Adrenal gland (tissue), 12 donors: ENCODE results near the gene GLIPR2. TPM values are rescaled to one million over a fixed set of nuclear protein-coding genes. Genes with fewer than 3 reads are reported as not detected.

ENCODE experiments used
- DNase-seq, 7 donors: peaks; one replicate each; pipeline ENCODE4 v3.0.0-alpha.2; 2019 to 2020
- H3K27ac ChIP-seq, 5 donors: fragments of 200-600 bp; sonication (generic) in 4 of 5; 1 replicate in 3 of 5; 2 replicates in 2 of 5; pipeline versions ENCODE4 v1.5.1 to v1.8.0; 2016 to 2020; ENCODE audit warnings: mild to moderate bottlenecking in 1 of 5
- H3K27me3 ChIP-seq: fragments of 200-600 bp; 2 replicates; pipeline ENCODE4 v1.8.0; 2021
- H3K36me3 ChIP-seq, 2 donors: fragments of 200-600 bp; replicated peaks in 1 of 2; 1 replicate in 1 of 2; 2 replicates in 1 of 2; pipeline versions ENCODE4 v1.5.1 to v1.8.0; 2018 to 2022
- H3K4me1 ChIP-seq, 2 donors: fragments of 200-600 bp; replicated peaks in 1 of 2; 1 replicate in 1 of 2; 2 replicates in 1 of 2; pipeline versions ENCODE4 v1.5.1 to v1.8.0; 2018 to 2021
- H3K4me3 ChIP-seq, 4 donors: fragments of 200-600 bp; sonication (generic) in 3 of 4; one replicate each; pipeline ENCODE4 v1.5.1; 2016 to 2018
- H3K9me3 ChIP-seq, 3 donors: fragments of 200-600 bp; sonication (generic) in 1 of 3; replicated peaks in 1 of 3; 1 replicate in 2 of 3; 2 replicates in 1 of 3; pipeline versions ENCODE4 v1.5.1 to v1.8.0; 2016 to 2021
- POLR2A ChIP-seq, 2 donors: fragments of 450-650 bp; IDR thresholded peaks; one replicate each; pipeline ENCODE4 v1.6.1; 2017; ENCODE audit warnings: antibody characterized with exemption in 2 of 2, mild to moderate bottlenecking in 2 of 2, moderate library complexity in 1 of 2
- WGBS, 4 donors: extraction: QIAGEN DNeasy Blood & Tissue Kit in 2 of 4; methylation state at CpG; one replicate each; pipeline versions ENCODE4 v1.1.5 to v1.1.7; 2013 to 2017; 5-methylcytosine and 5-hydroxymethylcytosine counted together
- intact Hi-C, 2 donors: fragments of 100-400 bp; cut with DNase I; formaldehyde crosslinking; loops; one replicate each; pipeline versions ENCODE4 v1.14.1 to v1.15.0; 2022 to 2023
- polyA plus RNA-seq, 3 donors: library from polyadenylated mRNA; stranded (reverse); fragments of 200-250 nt in 2 of 3; fragments of 350-450 nt in 1 of 3; fragmentation: Illumina TruSeq in 1 of 3; extraction: RNeasy Lipid Tissue Mini Kit (QIAGEN cat#74804) in 1 of 3; gene quantifications; one replicate each; pipeline ENCODE4 v1.2.3, GENCODE V29; 2013 to 2014
- total RNA-seq, 9 donors: library from RNA; depleted of rRNA in 4 of 9; stranded (reverse); fragments of >200 nt in 4 of 9; fragments of 120-200 nt in 1 of 9; fragmentation: NEBNext Ultra II Directional in 1 of 9; extraction: Animal tissue kit (Norgen Biotek cat#: 25700) in 1 of 9; gene quantifications; one replicate each; pipeline versions ENCODE4 v1.1.0 to v1.2.4, GENCODE V29; 2013 to 2023
- TF ChIP-seq, protein P1 (sequence below), 6 experiments: fragments of 450-650 bp in 4 of 6; fragments of 200-600 bp in 2 of 6; sonication (generic) in 1 of 6; IDR thresholded peaks; 1 replicate in 5 of 6; 2 replicates in 1 of 6; pipeline versions ENCODE4 v1.5.1 to v1.8.0; 2016 to 2021; ENCODE audit warnings: antibody characterized with exemption in 6 of 6, mild to moderate bottlenecking in 2 of 6, moderate library complexity in 1 of 6
- donor health status: healthy with polysubstance abuse.
- donor health status: Bipolar disorder and iron deficiency.
- donor health status: DM: yes; HTN: yes; CAD: no.
- donor health status: DM: no; HTN: no; CAD: no.
- donor health status: DM: no; HTN: no; CAD: no.
- donor health status: DM: yes; HTN: yes; CAD: no.

Gene GLIPR2
- total and polyA plus RNA-seq, 12 donors: 16.1 to 56.3 (median 33.5) TPM

DNA sequence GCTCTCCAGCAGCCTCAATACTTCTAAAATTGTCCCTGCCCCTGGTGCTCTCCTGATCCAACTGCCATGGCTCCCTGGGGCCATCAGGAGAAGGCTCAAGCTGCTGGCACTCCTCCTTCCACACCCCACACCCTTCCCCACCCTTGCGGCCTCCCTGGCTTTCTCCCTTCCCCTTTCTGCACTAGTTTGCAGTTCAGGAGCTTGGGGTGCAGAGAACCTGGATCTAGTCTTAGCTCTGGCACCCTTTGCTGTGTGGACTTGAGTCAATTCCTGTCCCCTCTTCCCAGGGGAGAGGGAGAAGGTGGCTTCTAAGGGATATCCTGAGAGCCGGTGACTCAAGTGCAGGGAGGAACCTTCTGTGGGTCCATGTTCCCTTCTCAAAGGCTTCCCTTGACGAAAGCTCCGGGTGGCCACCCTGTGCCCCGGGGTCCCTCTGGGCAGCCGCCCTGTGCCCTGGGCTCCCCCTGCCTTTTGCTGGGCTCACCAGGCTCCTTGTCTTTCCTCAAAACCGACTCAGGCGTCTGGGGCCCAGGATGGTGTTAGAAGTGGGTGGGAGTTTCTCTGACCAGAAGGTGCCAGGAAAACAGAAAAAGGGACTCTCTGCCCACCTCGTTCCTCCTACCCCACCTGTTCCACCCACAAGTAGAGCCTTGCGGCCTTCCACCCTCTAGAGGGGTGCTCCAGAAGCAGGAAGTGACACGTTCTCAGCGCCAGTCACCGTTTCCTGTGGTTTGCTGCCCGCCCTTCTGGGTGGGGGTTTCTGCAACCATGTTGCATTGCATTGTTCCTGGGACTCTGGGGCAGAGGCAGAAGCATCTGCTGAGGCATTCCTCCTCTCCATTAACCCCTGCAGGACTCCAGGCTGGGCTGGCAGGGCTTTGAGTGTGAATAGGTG lies 15.0 kb downstream of the GLIPR2 start:
- peaks cover 15 to 41% of the 10 kb centered on the region in 2 donors for H3K4me1 ChIP-seq
- WGBS, 4 donors: 69 to 82% (median 79%) methylated on average over 13 to 14 of the region's 14 CpGs

DNA sequence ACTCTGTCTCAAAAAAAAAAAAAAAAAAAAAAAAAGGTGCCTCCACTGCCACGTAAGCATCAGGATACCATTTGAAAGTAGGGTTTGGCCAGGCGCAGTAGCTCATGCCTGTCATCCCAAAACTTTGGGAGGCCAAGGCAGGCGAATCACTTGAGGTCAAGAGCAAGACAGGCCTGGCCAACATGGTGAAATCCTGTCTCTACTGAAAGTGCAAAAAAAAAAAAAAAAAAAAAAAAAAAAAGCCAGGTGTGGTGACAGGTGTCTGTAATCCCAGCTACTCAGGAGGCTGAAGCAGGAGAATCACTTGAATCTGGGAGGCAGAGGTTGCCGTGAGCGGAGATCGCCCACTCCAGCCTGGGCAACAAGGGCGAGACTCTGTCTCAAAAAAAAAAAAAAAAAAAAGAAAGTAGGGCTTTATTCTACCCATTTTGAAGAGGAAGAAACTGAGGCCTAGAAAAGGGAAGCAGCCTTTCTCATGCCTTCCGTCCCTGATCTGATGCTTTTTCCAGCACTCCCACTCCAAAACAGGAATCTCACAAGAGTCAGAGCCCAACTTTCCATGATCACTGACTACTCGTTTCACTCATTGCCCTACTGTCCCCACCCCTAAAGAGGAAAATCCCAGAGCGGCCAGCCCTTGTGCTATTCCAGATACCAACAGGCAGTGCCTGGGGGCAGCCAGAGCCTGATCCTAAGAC lies 16.4 kb downstream of the GLIPR2 start:
- Histone ChIP-seq H3K4me1 (peaks cover 15 to 39% of the 10 kb centered on the region in 2 donors), H3K27ac (peak overlapping the region in 1 of 5 donors; percentile 30), H3K4me3 (no peak overlapping the region), H3K36me3 (no peaks in the 10 kb centered on the region), H3K27me3 (no peaks in the 10 kb centered on the region), H3K9me3 (no peaks in the 10 kb centered on the region)
- no peak for TF ChIP-seq POLR2A (IDR thresholded peaks at IDR 0.05)
- TF ChIP-seq, protein P1, sequence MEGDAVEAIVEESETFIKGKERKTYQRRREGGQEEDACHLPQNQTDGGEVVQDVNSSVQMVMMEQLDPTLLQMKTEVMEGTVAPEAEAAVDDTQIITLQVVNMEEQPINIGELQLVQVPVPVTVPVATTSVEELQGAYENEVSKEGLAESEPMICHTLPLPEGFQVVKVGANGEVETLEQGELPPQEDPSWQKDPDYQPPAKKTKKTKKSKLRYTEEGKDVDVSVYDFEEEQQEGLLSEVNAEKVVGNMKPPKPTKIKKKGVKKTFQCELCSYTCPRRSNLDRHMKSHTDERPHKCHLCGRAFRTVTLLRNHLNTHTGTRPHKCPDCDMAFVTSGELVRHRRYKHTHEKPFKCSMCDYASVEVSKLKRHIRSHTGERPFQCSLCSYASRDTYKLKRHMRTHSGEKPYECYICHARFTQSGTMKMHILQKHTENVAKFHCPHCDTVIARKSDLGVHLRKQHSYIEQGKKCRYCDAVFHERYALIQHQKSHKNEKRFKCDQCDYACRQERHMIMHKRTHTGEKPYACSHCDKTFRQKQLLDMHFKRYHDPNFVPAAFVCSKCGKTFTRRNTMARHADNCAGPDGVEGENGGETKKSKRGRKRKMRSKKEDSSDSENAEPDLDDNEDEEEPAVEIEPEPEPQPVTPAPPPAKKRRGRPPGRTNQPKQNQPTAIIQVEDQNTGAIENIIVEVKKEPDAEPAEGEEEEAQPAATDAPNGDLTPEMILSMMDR (IDR thresholded peaks at IDR 0.05): no peak
- intact Hi-C loops: no loop called here
- 92 to 94% (median 93%) methylated on average over 10 of the region's 10 CpGs for whole genome bisulfite sequencing, 4 donors
- DNase-seq: no peak

More for the DNA sequence above, 15.0 kb downstream of the GLIPR2 start:
- no peaks in the 10 kb centered on the region for H3K27me3 ChIP-seq
- H3K36me3 ChIP-seq: no peaks in the 10 kb centered on the region
- no peak overlapping the region for H3K4me3 ChIP-seq
- no peaks in the 10 kb centered on the region for H3K9me3 ChIP-seq
- intact Hi-C loops: no loop called here
- DNase-seq: peak in 6 of 7 donors; percentile 47 to 74 (median 58)
- H3K27ac ChIP-seq: peak overlapping the region in 2 of 5 donors; percentile 47 to 75
- TF ChIP-seq POLR2A (IDR thresholded peaks at IDR 0.05): no peak
- TF ChIP-seq, protein P1 (IDR thresholded peaks at IDR 0.05): no peak

DNA sequence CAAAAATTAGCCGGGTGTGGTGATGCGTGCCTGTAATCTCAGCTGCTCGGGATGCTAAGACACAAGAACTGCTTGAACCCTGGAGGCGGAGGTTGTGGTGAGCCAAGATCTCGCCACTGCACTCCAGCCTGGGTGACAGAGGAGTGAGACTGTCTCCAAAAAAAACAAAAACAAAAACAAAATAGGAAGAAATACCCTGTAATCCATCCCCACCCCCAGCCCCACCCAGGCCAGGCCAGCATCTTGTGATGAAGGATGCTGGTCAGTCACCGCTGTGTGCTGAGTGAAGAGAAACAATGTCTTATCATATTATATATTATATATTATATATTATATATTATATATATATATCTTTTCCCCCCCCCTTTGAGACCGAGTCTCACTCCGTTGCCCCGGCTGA lies 17.2 kb downstream of the GLIPR2 start:
- no peaks in the 10 kb centered on the region for H3K36me3 ChIP-seq
- intact Hi-C loops: no loop called here
- H3K9me3 ChIP-seq: no peaks in the 10 kb centered on the region
- peak overlapping the region in 4 of 5 donors; percentile 16 to 74 (median 46) for H3K27ac ChIP-seq
- no peak overlapping the region for H3K4me3 ChIP-seq
- peaks cover 8 to 34% of the 10 kb centered on the region in 2 donors for H3K4me1 ChIP-seq
- 68 to 73% (median 71%) methylated on average over 9 of the region's 9 CpGs for WGBS, 4 donors
- H3K27me3 ChIP-seq: no peaks in the 10 kb centered on the region
- TF ChIP-seq POLR2A (IDR thresholded peaks at IDR 0.05): no peak
- TF ChIP-seq, protein P1 (IDR thresholded peaks at IDR 0.05): no peak
- no peak for DNase-seq

DNA sequence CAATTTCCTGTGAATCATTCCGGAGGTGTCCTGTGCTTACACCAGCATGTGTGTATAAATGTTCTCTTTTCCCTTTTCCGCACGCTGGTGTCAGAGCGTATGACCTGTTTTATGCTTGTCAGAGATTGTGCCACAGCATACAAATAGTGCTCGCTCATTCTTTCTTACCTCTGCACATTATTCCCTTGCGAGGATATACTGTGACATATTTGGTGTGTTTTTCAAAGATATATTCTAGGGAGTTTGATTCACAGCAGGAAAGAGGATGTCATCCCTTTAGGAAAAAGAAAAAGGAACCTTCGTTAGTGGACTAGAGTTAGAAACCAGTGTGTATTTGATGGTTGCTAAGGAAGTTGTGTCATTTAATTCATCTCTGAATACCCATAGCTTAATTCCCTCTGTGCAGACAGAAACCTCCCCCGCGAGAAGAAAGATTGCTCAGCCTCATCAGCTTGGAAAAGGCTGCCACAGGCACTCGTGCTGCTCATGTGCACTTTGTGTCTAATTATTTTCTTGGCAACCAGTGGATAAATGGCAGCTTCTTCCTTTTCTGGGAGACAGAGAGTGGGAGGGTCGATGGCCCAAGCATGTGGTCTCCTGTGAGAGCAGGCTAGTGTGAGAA lies 17.9 kb downstream of the GLIPR2 start:
- DNase-seq: peak in 2 of 7 donors; percentile 52 to 63
- H3K4me3 ChIP-seq: no peak overlapping the region
- H3K36me3 ChIP-seq: no peaks in the 10 kb centered on the region
- H3K27me3 ChIP-seq: no peaks in the 10 kb centered on the region
- H3K9me3 ChIP-seq: no peaks in the 10 kb centered on the region
- H3K27ac ChIP-seq: peak overlapping the region; percentile 16 to 74 (median 32)
- WGBS, 4 donors: 29 to 44% (median 42%) methylated on average over 11 of the region's 11 CpGs
- TF ChIP-seq, protein P1 (IDR thresholded peaks at IDR 0.05): no peak
- TF ChIP-seq POLR2A (IDR thresholded peaks at IDR 0.05): no peak
- H3K4me1 ChIP-seq: peaks cover 1 to 30% of the 10 kb centered on the region in 2 donors
- intact Hi-C loops: no loop called here
